Liver (tissue), 9 donors: ENCODE data around the gene RUSC2. TPM values are rescaled to one million over a fixed set of nuclear protein-coding genes. Genes with fewer than 3 reads are reported as not detected.

ENCODE experiments used
- DNase-seq: peaks from one replicate; pipeline ENCODE4 v3.0.0-alpha.2; 2017; ENCODE audit warnings: low spot score
- H3K27ac ChIP-seq, 2 donors: one replicate each; pipeline ENCODE4 v1.7.0; 2013; ENCODE audit warnings: inconsistent platforms in 2 of 2, low read length in 2 of 2, control low read depth in 1 of 2, low read depth in 1 of 2, mild to moderate bottlenecking in 1 of 2
- H3K27me3 ChIP-seq, 4 donors: one replicate each; pipeline versions ENCODE4 v1.6.1 to v1.7.0; 2013; ENCODE audit warnings: low read length in 3 of 4, inconsistent platforms in 1 of 4, mild to moderate bottlenecking in 1 of 4, moderate library complexity in 1 of 4; ENCODE audit not compliant: control insufficient read depth in 4 of 4, insufficient read depth in 4 of 4
- H3K36me3 ChIP-seq, 4 donors: one replicate each; pipeline versions ENCODE4 v1.6.1 to v1.7.0; 2013; ENCODE audit warnings: low read length in 3 of 4, mild to moderate bottlenecking in 3 of 4, low read depth in 1 of 4, moderate library complexity in 1 of 4; ENCODE audit not compliant: control insufficient read depth in 4 of 4, insufficient read depth in 3 of 4
- H3K4me1 ChIP-seq, 4 donors: one replicate each; pipeline versions ENCODE4 v1.6.1 to v1.7.0; 2013; ENCODE audit warnings: low read length in 3 of 4, mild to moderate bottlenecking in 3 of 4, moderate library complexity in 1 of 4; ENCODE audit not compliant: control insufficient read depth in 4 of 4, insufficient read depth in 4 of 4
- H3K4me3 ChIP-seq, 3 donors: one replicate each; pipeline versions ENCODE4 v1.6.1 to v1.7.0; 2013; ENCODE audit warnings: low read length in 3 of 3, control low read depth in 1 of 3, low read depth in 1 of 3, mild to moderate bottlenecking in 1 of 3
- H3K9ac ChIP-seq, 2 donors: one replicate each; pipeline ENCODE4 v1.7.0; 2013; ENCODE audit warnings: low read length in 2 of 2, mild to moderate bottlenecking in 2 of 2, moderate library complexity in 2 of 2, control low read depth in 1 of 2, low read depth in 1 of 2
- H3K9me3 ChIP-seq, 4 donors: one replicate each; pipeline versions ENCODE4 v1.6.1 to v1.7.0; 2013; ENCODE audit warnings: low read length in 3 of 4; ENCODE audit not compliant: control insufficient read depth in 4 of 4
- ATF3 ChIP-seq: IDR thresholded peaks from 2 replicates; pipeline ENCODE4 v1.6.1; 2016; ENCODE audit warnings: antibody characterized with exemption
- CTCF ChIP-seq: fragments of 150-350 bp; IDR thresholded peaks from 2 replicates; pipeline ENCODE4 v1.5.1; 2017; ENCODE audit warnings: improper control_type of control experiment, low read depth, low read length; ENCODE audit not compliant: missing input control
- FOXA1 ChIP-seq: IDR thresholded peaks from 2 replicates; pipeline ENCODE4 v1.6.1; 2016; ENCODE audit warnings: antibody characterized with exemption
- HNF4A ChIP-seq, 2 donors: conservative IDR thresholded peaks; 2 replicates each; pipeline ENCODE4 v1.6.1; 2016; ENCODE audit warnings: antibody characterized with exemption in 2 of 2, mild to moderate bottlenecking in 2 of 2
- HNF4G ChIP-seq: IDR thresholded peaks from 2 replicates; pipeline ENCODE4 v1.6.1; 2016; ENCODE audit warnings: antibody characterized with exemption
- JUND ChIP-seq, 2 donors: IDR thresholded peaks; 2 replicates each; pipeline ENCODE4 v1.6.1; 2016; ENCODE audit warnings: antibody characterized with exemption in 2 of 2
- MAX ChIP-seq: IDR thresholded peaks from 2 replicates; pipeline ENCODE4 v1.6.1; 2016; ENCODE audit warnings: antibody characterized with exemption
- NR2F2 ChIP-seq: IDR thresholded peaks from 2 replicates; pipeline ENCODE4 v1.6.1; 2016; ENCODE audit warnings: antibody characterized with exemption
- RAD21 ChIP-seq, 2 donors: IDR thresholded peaks; 2 replicates each; pipeline ENCODE4 v1.6.1; 2016; ENCODE audit warnings: antibody characterized with exemption in 2 of 2, mild to moderate bottlenecking in 2 of 2
- RXRA ChIP-seq, 2 donors: IDR thresholded peaks; 2 replicates each; pipeline ENCODE4 v1.6.1; 2017 to 2018; ENCODE audit warnings: antibody characterized with exemption in 2 of 2, mild to moderate bottlenecking in 1 of 2
- TAF1 ChIP-seq: conservative IDR thresholded peaks from 2 replicates; pipeline ENCODE4 v1.6.1; 2016; ENCODE audit warnings: antibody characterized with exemption, mild to moderate bottlenecking
- YY1 ChIP-seq: IDR thresholded peaks from 2 replicates; pipeline ENCODE4 v1.6.1; 2016; ENCODE audit warnings: antibody characterized with exemption, mild to moderate bottlenecking
- WGBS: extraction: QIAGEN DNeasy Blood & Tissue Kit; methylation state at CpG from one replicate; pipeline ENCODE4 v1.1.7; 2013; 5-methylcytosine and 5-hydroxymethylcytosine counted together
- polyA plus RNA-seq, 2 donors: library from polyadenylated mRNA; stranded (reverse) in 1 of 2; unstranded in 1 of 2; fragments of 200-250 nt in 1 of 2; fragments of >200 nt in 1 of 2; fragmentation: Nextera tagmentation in 1 of 2; extraction: Ambion mirVana in 1 of 2; gene quantifications; one replicate each; pipeline versions ENCODE4 v1.2.1 to v1.2.3, GENCODE V29; 2013 to 2015
- total RNA-seq, 2 donors: library from RNA; depleted of rRNA; stranded (reverse); fragments of >200 nt; gene quantifications; one replicate each; pipeline ENCODE4 v1.2.3, GENCODE V29; 2014
- donor health status: healthy.
- donor health status: healthy.
- donor health status: healthy.
- donor health status: healthy.
- donor health status: healthy.

RUSC2 gene
- total and polyA plus RNA-seq, 4 donors = 2.1 to 6.3 (median 4.3) TPM

GRCh38 chr9:35482071-35482470 lies 7.8 kb upstream of the RUSC2 start (continued):
- no peak for TF ChIP-seq NR2F2

GRCh38 chr9:35484406-35484805 lies 5.5 kb upstream of the RUSC2 start:
- no peaks in the 10 kb centered on the region for H3K27me3 ChIP-seq
- TF ChIP-seq CTCF = no peak
- no peaks in the 10 kb centered on the region for H3K36me3 ChIP-seq
- WGBS = 89% methylated on average over 3 of the region's 3 CpGs
- no peak overlapping the region for H3K27ac ChIP-seq
- DNase-seq = no peak
- no peak overlapping the region for H3K9ac ChIP-seq
- H3K4me3 ChIP-seq = no peak overlapping the region
- peaks cover 3 to 9% (median 8%) of the 10 kb centered on the region in 4 donors for H3K4me1 ChIP-seq
- H3K9me3 ChIP-seq = no peaks in the 10 kb centered on the region

- H3K36me3 ChIP-seq = no peaks in the 10 kb centered on the region
- no peak for DNase-seq
- H3K9ac ChIP-seq = no peak overlapping the region
- H3K27me3 ChIP-seq = no peaks in the 10 kb centered on the region
- no peaks in the 10 kb centered on the region for H3K9me3 ChIP-seq
- no peak for TF ChIP-seq MAX
- no peak for TF ChIP-seq NR2F2
- no peak for TF ChIP-seq YY1
- TF ChIP-seq HNF4G = no peak
- no peak for TF ChIP-seq ATF3
- no peak for TF ChIP-seq TAF1
- no peak for TF ChIP-seq CTCF
- TF ChIP-seq RAD21 (IDR thresholded peaks at IDR 0.05) = no peak
- TF ChIP-seq RXRA (IDR thresholded peaks at IDR 0.05) = no peak
- TF ChIP-seq HNF4A (conservative IDR thresholded peaks at IDR 0.05) = no peak
- 96% methylated on average over 2 of the region's 2 CpGs for WGBS
- peaks cover 5 to 26% (median 12%) of the 10 kb centered on the region in 4 donors for H3K4me1 ChIP-seq
- H3K27ac ChIP-seq = no peak overlapping the region
- no peak overlapping the region for H3K4me3 ChIP-seq
Measured at GRCh38 chr9:35487081-35487480, 2.8 kb upstream of the RUSC2 start.

- H3K27ac ChIP-seq = no peak overlapping the region
- no peaks in the 10 kb centered on the region for H3K27me3 ChIP-seq
- H3K4me3 ChIP-seq = no peak overlapping the region
- peaks cover 5 to 26% (median 12%) of the 10 kb centered on the region in 4 donors for H3K4me1 ChIP-seq
- no peak overlapping the region for H3K9ac ChIP-seq
- no peak for TF ChIP-seq FOXA1
- TF ChIP-seq HNF4A (conservative IDR thresholded peaks at IDR 0.05) = no peak
- TF ChIP-seq NR2F2 = no peak
- no peak for TF ChIP-seq RXRA (IDR thresholded peaks at IDR 0.05)
- TF ChIP-seq JUND (IDR thresholded peaks at IDR 0.05) = no peak
- H3K9me3 ChIP-seq = no peaks in the 10 kb centered on the region
- no peaks in the 10 kb centered on the region for H3K36me3 ChIP-seq
- DNase-seq = no peak
- WGBS = 95% methylated on average over 10 of the region's 10 CpGs
Measured at GRCh38 chr9:35488021-35488420, 1.9 kb upstream of the RUSC2 start.
